Measurements from ENCODE around the gene TNFRSF19. TPM values are rescaled to one million over a fixed set of nuclear protein-coding genes. Genes with fewer than 3 reads are reported as not detected.
A peak's percentile ranks its signal among the peaks of the same experiment; 100 is the strongest.

TNFRSF19 gene
- total and polyA plus RNA-seq, 11 donors, result 9.1 to 35.7 (median 25.6) TPM

- H3K9me3 ChIP-seq, result no peaks in the 10 kb centered on the region
- WGBS, 4 donors, result 88 to 97% (median 93%) methylated on average over 1 of the region's 1 CpG
- ATAC-seq (no peak), DNase-seq (no peak)
- H3K4me3 ChIP-seq, result no peak overlapping the region
- peaks cover 0 to 13% (median 0%) of the 10 kb centered on the region in 9 donors for H3K27me3 ChIP-seq
- no peaks in the 10 kb centered on the region for H3K36me3 ChIP-seq
- TF ChIP-seq POLR2A (IDR thresholded peaks at IDR 0.05), result no peak
- TF ChIP-seq CTCF (IDR thresholded peaks at IDR 0.05), result no peak
- peaks cover 0 to 42% (median 11%) of the 10 kb centered on the region in 12 donors for H3K4me1 ChIP-seq
- intact Hi-C loops (cut with DNase I), result loop anchor here in 8 of 10 donors (5.0 to 10.0 kb wide), 7 partner anchors 79 to 299 kb away; no protein-coding TSS in a partner anchor
- peak overlapping the region in 1 of 12 donors; percentile 30 for H3K27ac ChIP-seq
Observed at GRCh38 chr13:23575632-23576031, 5.4 kb downstream of the TNFRSF19 start.

GRCh38 chr13:23578411-23579071 is 8.3 kb downstream of the TNFRSF19 start:
- DNase-seq (peak; percentile 84 to 90 (median 88)), ATAC-seq (peak; percentile 61 to 88 (median 81))
- peak overlapping the region; percentile 67 to 99 (median 90) for H3K4me3 ChIP-seq
- intact Hi-C loops (cut with DNase I), result loop anchor here in 8 of 10 donors (5.0 to 10.0 kb wide), 7 partner anchors 76 to 296 kb away; no protein-coding TSS in a partner anchor
- H3K36me3 ChIP-seq, result no peaks in the 10 kb centered on the region
- TF ChIP-seq CTCF (IDR thresholded peaks at IDR 0.05), result peak; percentile 54 to 85 (median 68)
- TF ChIP-seq POLR2A (IDR thresholded peaks at IDR 0.05), result no peak
- WGBS, 4 donors, result 5 to 6% (median 5%) methylated on average over 33 to 42 of the region's 42 CpGs
- peaks cover 0 to 51% (median 11%) of the 10 kb centered on the region in 12 donors for H3K4me1 ChIP-seq
- no peaks in the 10 kb centered on the region for H3K9me3 ChIP-seq
- peak overlapping the region; percentile 54 to 96 (median 94) for H3K27ac ChIP-seq
- peaks cover 0 to 19% (median 0%) of the 10 kb centered on the region in 9 donors for H3K27me3 ChIP-seq

- H3K4me1 ChIP-seq, result peaks cover 0 to 52% (median 11%) of the 10 kb centered on the region in 12 donors
- H3K27me3 ChIP-seq, result peaks cover 0 to 19% (median 0%) of the 10 kb centered on the region in 9 donors
- DNase-seq (peak; percentile 94 to 97 (median 95)), ATAC-seq (peak; percentile 98 to 99 (median 98))
- no peaks in the 10 kb centered on the region for H3K9me3 ChIP-seq
- H3K36me3 ChIP-seq, result no peaks in the 10 kb centered on the region
- intact Hi-C loops (cut with DNase I), result loop anchor here in 8 of 10 donors (5.0 to 10.0 kb wide), 7 partner anchors 76 to 296 kb away; no protein-coding TSS in a partner anchor
- TF ChIP-seq CTCF (IDR thresholded peaks at IDR 0.05) (no peak), POLR2A (IDR thresholded peaks at IDR 0.05) (peak in 1 of 2 donors; percentile 68)
- H3K4me3 ChIP-seq, result peak overlapping the region; percentile 67 to 99 (median 90)
- WGBS, 4 donors, result 0 to 2% (median 1%) methylated on average over 23 to 82 of the region's 82 CpGs
- peak overlapping the region; percentile 54 to 96 (median 94) for H3K27ac ChIP-seq
Observed at GRCh38 chr13:23579072-23579895, 9.1 kb downstream of the TNFRSF19 start.

Measured in heart left ventricle (tissue), 16 donors.